Epidermal melanocyte (primary cell): Measurements from ENCODE around the gene NDRG2.

ENCODE experiments used
- DNase-seq: peaks from one replicate; pipeline ENCODE4 v3.0.0; 2011; ENCODE audit warnings: low spot score; ENCODE audit not compliant: insufficient read length

NDRG2 gene

GRCh38 chr14:21024585-21025370 is at the start of gene NDRG2:
Gene NDRG2, minus strand, starts transcription at chr14:21025061. Its CDS starts 1,746 bp downstream, at chr14:21023315.
- DNase-seq, result no peak

- no peak for DNase-seq
Observed at GRCh38 chr14:21073921-21074320, 49.1 kb upstream of the NDRG2 start.

DNA sequence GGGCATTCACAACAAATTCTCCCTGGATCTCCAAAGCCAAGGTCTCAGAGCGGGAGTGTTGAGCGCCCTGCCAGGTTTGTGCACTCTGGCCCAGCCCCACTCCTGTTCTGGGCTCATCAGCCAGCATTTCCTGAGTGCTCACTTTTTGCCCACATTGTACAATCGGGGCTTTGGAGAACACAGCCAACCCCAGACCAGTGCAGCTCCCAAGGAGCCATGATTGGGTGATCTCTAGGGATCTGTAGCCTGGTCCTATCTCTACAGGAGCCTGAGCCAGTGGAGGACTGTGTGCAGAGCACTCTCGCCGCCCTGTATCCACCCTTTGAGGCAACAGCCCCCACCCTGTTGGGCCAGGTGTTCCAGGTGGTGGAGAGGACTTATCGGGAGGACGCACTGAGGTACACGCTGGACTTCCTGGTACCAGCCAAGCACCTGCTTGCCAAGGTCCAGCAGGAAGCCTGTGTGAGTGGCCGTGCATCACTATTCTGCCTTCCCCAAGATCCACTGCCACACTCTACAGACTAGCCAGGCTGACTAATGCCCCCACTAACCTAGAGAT is 48.0 kb upstream of the NDRG2 start:
- DNase-seq, result no peak

DNA sequence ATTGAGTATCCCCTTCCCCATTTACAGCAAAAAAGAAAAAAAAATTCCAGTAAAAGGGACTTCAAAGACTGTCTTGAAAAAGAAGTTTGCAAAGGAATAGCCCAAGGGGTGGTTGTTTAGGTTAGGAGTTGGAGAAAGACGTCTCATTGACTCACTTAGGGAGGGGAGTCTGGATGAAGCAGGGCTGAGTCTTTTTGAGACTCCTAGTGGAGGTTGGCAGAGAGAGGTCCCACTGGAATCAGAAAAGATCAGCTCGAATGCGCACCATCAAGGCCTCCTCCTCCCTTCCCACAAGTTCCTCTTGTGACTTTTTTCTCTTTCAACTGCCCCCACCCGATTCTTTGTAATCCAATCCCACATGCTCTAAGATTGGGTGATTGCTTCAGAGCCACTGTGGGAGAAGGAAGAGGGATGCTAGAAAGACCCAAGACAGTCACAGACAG is 47.2 kb upstream of the NDRG2 start:
- peak; percentile 50 for DNase-seq

GRCh38 chr14:21071225-21072030 is 46.6 kb upstream of the NDRG2 start:
- DNase-seq, result peak; percentile 84

DNA sequence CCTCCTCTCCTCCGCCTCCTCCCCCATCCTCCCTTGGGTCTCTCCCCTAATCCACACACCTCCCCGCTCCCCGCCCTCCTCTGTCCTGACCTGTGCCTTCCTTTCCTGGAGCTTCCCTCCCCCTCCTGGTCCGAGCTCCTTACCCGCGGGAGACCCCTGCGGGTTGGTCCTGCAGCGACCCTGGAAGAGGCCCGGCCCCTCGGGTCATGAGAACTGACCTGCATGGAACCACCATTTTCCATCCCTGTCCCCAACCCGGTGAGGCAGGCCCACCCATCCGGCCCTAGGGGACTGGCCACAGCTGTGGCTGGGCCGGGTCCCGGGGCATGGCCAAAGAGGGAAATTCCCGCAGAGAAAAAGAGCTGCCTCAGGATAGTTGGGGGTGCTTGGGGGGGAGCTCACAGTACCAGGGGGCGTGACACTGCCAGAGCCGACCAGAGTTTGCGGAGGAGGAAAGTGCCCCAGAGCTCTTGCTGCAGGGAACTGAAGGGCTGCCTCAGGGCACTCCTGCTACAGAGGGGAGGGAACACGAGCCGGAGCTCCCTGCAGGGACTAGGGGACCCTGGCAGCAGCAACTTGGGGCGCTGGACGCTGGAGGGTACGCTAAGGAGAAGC is 45.9 kb upstream of the NDRG2 start:
- no peak for DNase-seq

GRCh38 chr14:21070083-21070609 is 45.3 kb upstream of the NDRG2 start, which contains the start of gene ARHGEF40:
Gene ARHGEF40, plus strand, starts transcription at chr14:21070304. Its CDS starts 93 bp downstream, at chr14:21070397.
- DNase-seq, result no peak

DNA sequence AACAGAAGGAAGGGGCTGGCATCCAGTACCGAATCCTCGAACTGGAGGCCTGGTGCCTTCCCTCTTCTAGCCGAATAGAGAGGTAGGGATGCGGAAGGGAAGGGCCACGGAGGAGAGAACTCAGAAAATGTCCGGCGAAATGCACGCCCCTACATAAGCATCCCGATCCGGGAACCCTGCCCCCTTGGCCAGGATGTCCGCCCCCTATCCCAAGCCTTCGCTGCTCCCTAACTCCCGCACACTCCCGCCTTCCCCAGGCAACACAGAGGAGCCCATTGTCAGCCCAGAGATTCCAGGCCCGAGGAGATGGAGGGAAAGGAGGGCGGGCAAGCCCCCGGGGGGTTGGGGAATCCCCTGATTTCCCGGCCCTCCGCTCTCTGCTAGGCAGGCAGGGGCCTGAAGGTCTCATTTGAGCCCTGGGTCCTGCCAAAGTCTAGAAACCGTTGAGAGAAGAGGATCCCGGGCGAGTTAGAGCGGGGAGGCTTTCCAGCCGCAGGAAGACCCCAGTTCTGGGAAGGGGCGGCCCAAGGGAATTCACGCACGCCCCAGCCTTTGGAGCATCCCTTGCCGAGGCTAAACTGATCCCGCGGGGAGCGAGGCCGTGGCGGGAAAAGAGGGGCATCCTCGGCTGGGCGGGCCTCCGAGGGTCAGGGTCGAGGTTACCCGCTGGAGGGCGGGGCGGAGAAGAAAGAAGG is 44.7 kb upstream of the NDRG2 start:
- peak; percentile 78 for DNase-seq

DNA sequence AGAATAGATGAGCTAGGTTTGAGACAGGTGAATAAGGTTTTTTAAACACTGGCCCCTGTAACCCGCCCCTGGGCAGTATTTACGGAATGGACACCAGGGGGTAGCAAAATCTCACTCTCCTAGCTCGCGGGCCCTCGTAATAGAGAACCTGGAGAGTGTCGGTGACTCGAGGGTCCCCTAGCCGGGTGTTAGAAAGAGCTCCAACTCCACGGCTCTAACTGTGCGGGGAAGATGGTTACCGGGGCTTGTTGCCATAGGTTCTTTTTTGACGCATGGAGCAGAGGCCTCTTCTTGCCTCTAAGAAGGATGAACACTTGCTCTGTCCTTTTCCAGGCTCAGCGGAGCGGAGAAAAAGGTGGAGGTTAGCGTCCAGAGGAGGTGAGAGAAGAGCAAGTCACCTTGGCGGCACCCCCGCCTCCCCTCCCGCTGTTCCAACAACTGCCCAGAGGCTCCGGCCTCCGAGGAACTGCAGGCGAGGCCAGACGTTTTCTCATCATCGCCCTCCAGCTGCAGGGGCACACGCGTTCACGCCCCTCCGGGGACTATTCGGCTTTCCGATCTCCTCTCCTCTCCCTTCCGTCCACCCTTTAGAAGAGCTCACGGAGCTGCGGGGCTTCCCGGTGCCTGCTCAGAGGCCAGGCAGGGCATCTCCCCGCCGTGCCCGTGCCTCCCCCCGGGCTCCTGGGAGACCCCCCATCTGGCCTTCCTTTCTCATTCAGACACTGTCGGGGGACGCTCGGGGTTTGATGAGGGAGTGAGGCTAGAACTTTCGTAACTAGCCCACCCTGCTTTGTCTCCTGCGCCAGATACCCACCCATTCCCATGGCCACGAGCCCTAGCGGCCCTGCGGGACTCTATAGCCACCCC is 43.9 kb upstream of the NDRG2 start:
- no peak for DNase-seq

DNA sequence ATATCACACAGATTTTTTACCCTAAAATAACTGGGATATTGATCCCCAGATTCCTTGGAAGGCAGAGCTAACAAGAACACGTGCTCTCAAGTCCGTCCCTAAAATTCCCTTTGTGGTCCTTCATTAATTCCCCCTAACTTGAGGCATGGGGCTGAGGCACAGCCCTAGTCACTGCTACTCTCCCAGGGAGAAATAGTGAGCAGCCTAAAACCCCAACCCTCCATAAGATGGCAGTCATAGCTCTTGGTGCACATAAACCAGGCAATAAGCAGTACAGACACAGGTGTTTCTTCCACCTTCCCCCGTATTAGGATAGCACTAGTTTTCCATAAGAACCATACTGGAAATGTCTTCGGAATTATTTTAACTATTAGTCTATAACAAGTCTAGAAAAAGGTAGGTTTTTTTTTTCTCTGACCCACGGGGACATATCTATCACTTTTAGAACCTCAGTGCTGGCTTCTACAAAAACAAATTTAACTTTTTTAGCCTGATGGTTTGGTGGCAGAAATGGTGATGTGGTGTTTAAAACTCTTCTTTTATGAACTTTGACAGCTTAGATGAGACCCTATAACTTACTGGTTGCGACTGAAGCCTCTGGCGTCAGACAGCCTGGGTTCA is 42.1 kb upstream of the NDRG2 start:
- DNase-seq, result no peak

DNA sequence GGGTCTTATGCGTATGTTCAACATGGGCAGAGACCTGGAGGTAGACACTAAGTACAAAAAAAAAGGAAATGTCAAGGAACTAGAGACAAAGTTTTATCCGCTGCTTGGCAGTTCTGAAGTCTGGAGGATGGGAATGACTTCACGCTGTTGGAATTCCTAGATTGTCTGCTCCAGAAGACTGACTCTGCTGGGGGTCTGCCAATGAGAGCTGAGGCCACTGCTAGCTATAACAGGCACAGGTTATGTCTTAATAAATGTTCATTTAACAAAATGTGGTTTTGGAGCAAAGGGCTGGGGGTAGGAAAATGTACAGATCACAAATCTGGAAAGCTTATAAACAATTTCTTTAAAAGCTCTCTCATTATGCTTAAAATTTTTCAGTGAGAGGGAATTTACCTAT is 38.6 kb upstream of the NDRG2 start:
- no peak for DNase-seq

DNA sequence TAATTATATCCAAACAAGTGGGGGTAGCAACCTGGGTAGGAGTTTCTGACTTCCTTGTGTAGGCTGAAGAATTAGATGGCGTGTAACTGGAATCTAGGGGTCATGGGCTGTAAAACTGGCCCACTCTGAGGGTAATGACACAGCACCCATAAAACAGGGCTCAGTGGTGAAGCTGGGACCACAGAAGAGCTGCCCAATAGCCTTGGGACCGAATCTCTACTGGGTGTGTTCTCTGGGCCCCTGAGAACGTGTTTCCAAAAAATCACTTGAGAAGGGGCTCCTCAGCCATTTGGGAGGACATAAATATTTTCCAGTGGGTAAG is 36.4 kb upstream of the NDRG2 start:
- no peak for DNase-seq

- DNase-seq, result no peak
Observed at GRCh38 chr14:21060614-21061346, 35.9 kb upstream of the NDRG2 start.

DNA sequence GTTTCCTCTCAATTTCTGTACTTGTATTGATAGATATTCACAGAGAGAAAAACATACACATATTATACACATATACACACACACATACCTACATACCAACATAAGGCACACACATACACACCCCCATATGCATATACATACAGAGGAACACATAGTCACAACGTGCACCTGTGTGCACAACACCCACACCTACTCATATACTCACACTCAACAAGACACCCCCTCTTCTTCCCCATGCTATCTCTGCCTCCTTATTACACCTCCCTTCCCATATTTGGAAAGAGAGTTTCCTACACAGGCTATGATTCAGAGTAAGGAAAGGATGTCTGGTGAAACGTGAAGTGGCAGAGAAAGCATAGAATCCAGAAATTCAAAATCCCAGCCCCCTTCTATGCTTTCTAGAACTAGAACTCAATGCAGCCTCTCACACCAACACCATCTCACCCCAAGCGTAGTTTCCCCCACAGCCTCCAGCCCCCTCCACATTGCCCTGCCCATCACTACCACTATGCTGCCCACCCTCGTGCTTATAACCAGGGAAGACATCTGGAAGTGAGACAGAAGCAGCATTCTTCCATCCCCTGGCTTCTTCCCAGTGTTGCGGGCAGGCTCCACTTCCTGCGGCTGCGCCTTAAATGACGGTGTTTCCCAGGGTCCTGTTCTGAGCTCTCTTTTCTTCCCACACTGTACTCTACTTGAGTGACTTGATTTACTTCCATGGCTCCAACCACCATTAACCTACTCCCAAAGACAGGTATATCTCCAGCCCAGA is 35.2 kb upstream of the NDRG2 start:
- DNase-seq, result peak; percentile 59

DNA sequence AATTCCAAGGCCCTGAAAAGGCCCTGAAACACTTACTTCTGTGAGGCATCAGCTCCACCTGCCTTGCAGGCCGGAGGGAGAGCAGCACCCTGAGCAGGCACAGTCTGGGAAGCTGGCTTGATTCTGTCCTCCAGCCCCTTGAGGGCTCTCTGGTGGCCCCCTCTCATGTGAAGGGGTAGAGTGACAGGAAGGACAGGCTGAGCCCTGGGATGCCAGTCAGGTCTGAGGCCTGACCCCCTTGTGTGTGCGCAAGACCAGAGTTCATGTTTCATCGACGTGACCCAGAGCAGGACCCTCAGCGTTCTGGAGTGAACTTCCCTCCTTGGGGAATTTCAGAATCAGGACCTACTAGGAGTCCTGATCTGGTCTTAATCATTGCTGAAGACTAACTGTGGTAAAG is 34.0 kb upstream of the NDRG2 start:
- DNase-seq, result no peak

DNA sequence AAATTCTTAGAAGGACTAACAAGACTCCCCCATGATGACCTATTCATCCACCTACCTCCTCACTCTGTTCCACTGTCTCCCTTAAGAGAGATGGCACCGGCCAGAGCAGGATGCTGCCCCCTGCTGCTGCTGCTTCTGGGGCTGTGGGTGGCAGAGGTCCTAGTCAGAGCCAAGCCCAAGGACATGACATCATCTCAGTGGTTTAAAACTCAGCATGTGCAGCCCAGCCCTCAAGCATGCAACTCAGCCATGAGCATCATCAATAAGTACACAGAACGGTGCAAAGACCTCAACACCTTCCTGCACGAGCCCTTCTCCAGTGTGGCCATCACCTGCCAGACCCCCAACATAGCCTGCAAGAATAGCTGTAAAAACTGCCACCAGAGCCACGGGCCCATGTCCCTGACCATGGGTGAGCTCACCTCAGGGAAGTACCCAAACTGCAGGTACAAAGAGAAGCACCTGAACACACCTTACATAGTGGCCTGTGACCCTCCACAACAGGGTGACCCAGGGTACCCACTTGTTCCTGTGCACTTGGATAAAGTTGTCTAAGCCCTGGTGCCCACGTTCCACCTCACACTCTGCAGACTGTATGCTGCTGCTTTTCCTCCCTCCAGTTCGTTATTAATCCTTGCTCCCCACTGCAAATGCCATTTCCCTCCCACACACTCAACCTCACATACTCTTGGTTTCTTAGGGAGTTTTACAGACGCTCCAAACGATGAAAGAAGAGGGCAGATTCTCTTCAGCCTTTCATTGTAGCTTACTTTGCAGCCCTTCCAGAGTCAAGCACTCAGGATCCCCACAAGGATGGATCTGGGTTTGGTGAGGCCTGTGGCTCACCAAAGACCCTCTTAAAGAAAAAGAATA is 33.2 kb upstream of the NDRG2 start, which contains the start of gene RNASE8:
TSS of gene RNASE8 (plus strand) at position 20 of the 873 bp plus-strand sequence. CDS start at position 91, 71 bp downstream.
- no peak for DNase-seq
